Sigmoid colon (tissue), 4 donors: ENCODE results near the gene P2RY12.

Experiments used
- CTCF ChIP-seq, 4 experiments: fragments of 450-650 bp in 3 of 4; fragments of 200-600 bp in 1 of 4; IDR thresholded peaks; one replicate each; pipeline ENCODE4 v1.5.1; 2016 to 2019; ENCODE audit warnings: antibody characterized with exemption in 4 of 4, mild to moderate bottlenecking in 3 of 4, moderate library complexity in 2 of 4
- POLR2A ChIP-seq, 2 donors: fragments of 450-650 bp; IDR thresholded peaks; one replicate each; pipeline ENCODE4 v1.6.1; 2016; ENCODE audit warnings: antibody characterized with exemption in 2 of 2, mild to moderate bottlenecking in 2 of 2, moderate library complexity in 2 of 2
- POLR2AphosphoS5 ChIP-seq, 4 donors: sonication (generic); formaldehyde crosslinking; IDR thresholded peaks; one replicate each; pipeline ENCODE4 v1.6.1; 2017; ENCODE audit warnings: antibody characterized with exemption in 4 of 4

- TF ChIP-seq CTCF (IDR thresholded peaks at IDR 0.05) (no peak), POLR2A (IDR thresholded peaks at IDR 0.05) (no peak), POLR2AphosphoS5 (IDR thresholded peaks at IDR 0.05) (no peak)
Measured at GRCh38 chr3:151377768-151378385, 6.7 kb downstream of the P2RY12 start.
